GM12878 (cell line): Measurements from ENCODE around the gene F10. TPM values are rescaled to one million over a fixed set of nuclear protein-coding genes. Genes with fewer than 3 reads are reported as not detected.

Experiments
- ATAC-seq: fragments of 200-7000 bp; cut with Tn5 transposase; 3 replicates; pipeline ENCODE4 v1.9.1; 2020; ENCODE audit warnings: mild to moderate bottlenecking, moderate library complexity
- BruUV-seq: library from RNA; stranded (reverse); fragments of 400-500 nt; replicated peaks from 2 replicates; lab custom pipeline; 2021; lab: Mats Ljungman, UMichigan
- CTCF ChIA-PET: fragments of 300-600 bp; sonication (Branson Sonifier 250); formaldehyde crosslinking; extraction: SDS; loops from one replicate; lab custom pipeline; 2021; ENCODE audit warnings: inconsistent platforms; lab: Yijun Ruan, JAX
- POLR2A ChIA-PET: fragments of 350-600 bp; formaldehyde crosslinking; extraction: SDS; loops from one replicate; lab custom pipeline; 2021; ENCODE audit warnings: inconsistent platforms; lab: Charles Lee
- RAD21 ChIA-PET: fragments of 300-600 bp; sonication (Branson Sonifier 250); formaldehyde crosslinking; loops from one replicate; lab custom pipeline; 2023; ENCODE audit warnings: antibody characterized with exemption; ENCODE audit not compliant: unreplicated experiment; lab: Charles Lee
- SMC1A ChIA-PET: fragments of 300-600 bp; sonication (Branson Sonifier 250); formaldehyde crosslinking; loops from one replicate; lab custom pipeline; 2023; ENCODE audit not compliant: unreplicated experiment, uncharacterized antibody; lab: Charles Lee
- DNase-seq: peaks from one replicate; pipeline ENCODE4 v3.0.0-alpha.2; 2011; ENCODE audit warnings: low read depth, low spot score
- FAIRE-seq: peaks from 3 replicates; lab custom pipeline; 2011; peaks lifted over from hg19 to GRCh38; lab: Jason Lieb, UNC
- H2AFZ ChIP-seq: 2 replicates; pipeline ENCODE4 v1.6.0; 2011; ENCODE audit warnings: low read depth, low read length, control low read depth; ENCODE audit not compliant: control insufficient read depth
- H3K27ac ChIP-seq: 2 replicates; pipeline ENCODE4 v1.5.1; 2011; ENCODE audit warnings: control low read depth; ENCODE audit not compliant: control insufficient read depth, insufficient read depth
- H3K27me3 ChIP-seq, 2 experiments: replicated peaks in 1 of 2; 2 replicates each; pipeline versions ENCODE4 v1.6.0 to v1.6.1; 2011; ENCODE audit warnings: low read length in 1 of 2; ENCODE audit not compliant: control insufficient read depth in 2 of 2, insufficient read depth in 2 of 2
- H3K36me3 ChIP-seq, 2 experiments: 2 replicates each; pipeline ENCODE4 v1.5.1; 2011; ENCODE audit warnings: low read length in 1 of 2; ENCODE audit not compliant: control insufficient read depth in 2 of 2, insufficient read depth in 2 of 2
- H3K4me1 ChIP-seq: 2 replicates; pipeline ENCODE4 v1.6.1; 2011; ENCODE audit warnings: mild to moderate bottlenecking, low read length, moderate library complexity, mixed read lengths; ENCODE audit not compliant: control insufficient read depth, insufficient read depth
- H3K4me2 ChIP-seq: 2 replicates; pipeline ENCODE4 v1.6.0; 2011; ENCODE audit warnings: control low read depth; ENCODE audit not compliant: control insufficient read depth, insufficient read depth
- H3K4me3 ChIP-seq: fragments of 200-600 bp; sonication (generic); 2 replicates; pipeline ENCODE4 v1.5.1; 2016
- H3K79me2 ChIP-seq: 2 replicates; pipeline ENCODE4 v1.6.0; 2011; ENCODE audit warnings: low read length; ENCODE audit not compliant: control insufficient read depth, insufficient read depth
- H3K9ac ChIP-seq: 2 replicates; pipeline ENCODE4 v1.8.0; 2011; ENCODE audit warnings: low read length, control low read depth, mixed read lengths; ENCODE audit not compliant: control insufficient read depth, insufficient read depth
- H3K9me3 ChIP-seq: replicated peaks from 3 replicates; pipeline ENCODE4 v1.5.1; 2011; ENCODE audit warnings: mild to moderate bottlenecking, low read length; ENCODE audit not compliant: control insufficient read depth, insufficient read depth
- H4K20me1 ChIP-seq: 2 replicates; pipeline ENCODE4 v1.6.0; 2011; ENCODE audit not compliant: control insufficient read depth, insufficient read depth
- CHD4 ChIP-seq: fragments of 200-600 bp; sonication (generic); IDR thresholded peaks from 2 replicates; pipeline ENCODE4 v1.6.1; 2016; ENCODE audit warnings: mild to moderate bottlenecking
- E4F1 ChIP-seq: fragments of 450-650 bp; IDR thresholded peaks from 2 replicates; pipeline ENCODE4 v1.6.1; 2018; ENCODE audit warnings: borderline replicate concordance, mild to moderate bottlenecking; ENCODE audit not compliant: partially characterized antibody
- EGR1 ChIP-seq, 2 experiments: IDR thresholded peaks; 1 replicate in 1 of 2; 2 replicates in 1 of 2; pipeline ENCODE4 v1.6.1; 2011 to 2012; ENCODE audit warnings: low read depth in 2 of 2, low read length in 2 of 2, borderline replicate concordance in 1 of 2, mild to moderate bottlenecking in 1 of 2, moderate library complexity in 1 of 2
- ETV6 ChIP-seq, 2 experiments: fragments of 450-650 bp in 1 of 2; IDR thresholded peaks in 1 of 2; conservative IDR thresholded peaks in 1 of 2; 2 replicates each; pipeline ENCODE4 v1.6.1; 2014; ENCODE audit warnings: antibody characterized with exemption in 1 of 2, borderline replicate concordance in 1 of 2, low read depth in 1 of 2, mild to moderate bottlenecking in 1 of 2, moderate library complexity in 1 of 2
- KDM1A ChIP-seq: fragments of 200-600 bp; sonication (generic); IDR thresholded peaks from 2 replicates; pipeline ENCODE4 v1.6.1; 2016; ENCODE audit warnings: borderline replicate concordance
- MEF2B ChIP-seq: fragments of 450-650 bp; IDR thresholded peaks from 2 replicates; pipeline ENCODE4 v1.6.1; 2018; ENCODE audit warnings: mild to moderate bottlenecking, moderate library complexity; ENCODE audit not compliant: partially characterized antibody, poor library complexity, severe bottlenecking
- POLR2A ChIP-seq: IDR thresholded peaks from 2 replicates; pipeline ENCODE4 v1.6.1; 2011; ENCODE audit warnings: low read depth, mild to moderate bottlenecking, low read length
- POLR2AphosphoS5 ChIP-seq: IDR thresholded peaks from 2 replicates; pipeline ENCODE4 v1.6.1; 2011; ENCODE audit warnings: mild to moderate bottlenecking, low read length, inconsistent platforms
- SMC3 ChIP-seq: IDR thresholded peaks from 2 replicates; pipeline ENCODE4 v1.6.1; 2011; ENCODE audit warnings: low read length, improper control_type of control experiment, borderline replicate concordance
- SUPT20H ChIP-seq: IDR thresholded peaks from 2 replicates; pipeline ENCODE4 v1.6.1; 2011; ENCODE audit warnings: low read depth, mild to moderate bottlenecking, low read length, moderate library complexity, borderline replicate concordance; ENCODE audit not compliant: control insufficient read depth
- TAF1 ChIP-seq: IDR thresholded peaks from 2 replicates; pipeline ENCODE4 v1.6.1; 2011; ENCODE audit warnings: mild to moderate bottlenecking, low read depth, low read length, borderline replicate concordance
- TBL1XR1 ChIP-seq: IDR thresholded peaks from 2 replicates; pipeline ENCODE4 v1.6.1; 2012; ENCODE audit warnings: low read depth, low read length, improper control_type of control experiment
- WGBS: methylation state at CpG from one replicate; pipeline ENCODE4 v1.1.6; 2016; ENCODE audit warnings: low lambda C conversion rate; ENCODE audit not compliant: insufficient replicate concordance, insufficient coverage; ENCODE audit errors: missing lambda C conversion rate; 5-methylcytosine and 5-hydroxymethylcytosine counted together
- in situ Hi-C: fragments of 300-500 bp; cut with MboI; formaldehyde crosslinking; loops from 9 replicates; pipeline ENCODE4 v1.14.3; 2018; ENCODE audit warnings: mixed read lengths
- intact Hi-C: fragments of 100-400 bp; cut with micrococcal nuclease; formaldehyde crosslinking; loops from one replicate; pipeline ENCODE4 v1.14.2; 2022; ENCODE audit not compliant: unreplicated experiment
- polyA plus RNA-seq, 11 experiments: library from polyadenylated mRNA; depleted of rRNA in 4 of 11; unstranded in 6 of 11; stranded (reverse) in 5 of 11; fragments of >200 nt; fragmentation: Nextera tagmentation in 4 of 11; fragmentation: Illumina TruSeq in 1 of 11; extraction: Ambion mirVana in 4 of 11; extraction: Trizol in 1 of 11; gene quantifications; 1 replicate in 1 of 11; 2 replicates in 10 of 11; pipeline versions ENCODE4 v1.2.1 to v1.2.3, GENCODE V29; 2011 to 2016; ENCODE audit warnings: inconsistent platforms in 2 of 11, missing spikeins in 2 of 11, low read depth in 1 of 11
- total RNA-seq, 4 experiments: library from RNA; depleted of rRNA in 3 of 4; stranded (reverse); fragments of >200 nt in 3 of 4; fragmentation: Illumina TruSeq in 1 of 4; extraction: Trizol in 1 of 4; gene quantifications; 2 replicates each; pipeline versions ENCODE4 v1.2.1 to v1.2.3, GENCODE V29; 2013 to 2021
- TF ChIP-seq, protein P1 (sequence below): fragments of 450-650 bp; IDR thresholded peaks from 2 replicates; pipeline ENCODE4 v1.6.1; 2017; ENCODE audit warnings: mild to moderate bottlenecking, low read depth, inconsistent platforms; ENCODE audit not compliant: poor library complexity, severe bottlenecking
- TF ChIP-seq, protein P2 (sequence below): fragments of 450-650 bp; formaldehyde crosslinking; IDR thresholded peaks from 2 replicates; pipeline ENCODE4 v1.4.0; 2022; ENCODE audit warnings: mild to moderate bottlenecking, moderate library complexity

Gene F10
- total and polyA plus RNA-seq, 10 of the 15 experiments (the other 5 are each of a cell fraction or from before 2014, with no cell fraction given), result not detected

- Histone ChIP-seq H3K79me2 (no peaks in the 10 kb centered on the region), H3K27me3 (no peaks in the 10 kb centered on the region), H3K4me3 (no peak overlapping the region), H3K9me3 (no peaks in the 10 kb centered on the region; the same call in 2 of the 3 replicates), H3K36me3 (peaks cover 4 to 17% of the 10 kb centered on the region in 2 experiments), H3K4me2 (no peak overlapping the region), H3K9ac (no peak overlapping the region), H2AFZ (no peak overlapping the region), H3K27ac (no peak overlapping the region), H4K20me1 (no peaks in the 10 kb centered on the region), H3K4me1 (no peaks in the 10 kb centered on the region)
- WGBS, result 92% methylated on average over 34 of the region's 34 CpGs
- FAIRE-seq, result no peak
- POLR2A ChIA-PET, result interaction anchor here (0.6 kb wide), 1 partner anchor 98 kb away, joined by 6 read pairs; no protein-coding TSS in a partner anchor
- no peak for DNase-seq
- no TSS peak for BruUV-seq
- intact Hi-C loops, result no loop called here
- ATAC-seq, result no peak
- in situ Hi-C loops, result no loop called here
- CTCF ChIA-PET, result no interaction called here
- RAD21 ChIA-PET, result no interaction called here
- TF ChIP-seq POLR2AphosphoS5 (no peak), E4F1 (no peak), POLR2A (no peak), MEF2B (no peak), EGR1 (IDR thresholded peaks at IDR 0.05; ENCODE audit: borderline replicate concordance in 1 of 2, low read depth in 2 of 2, low read length in 2 of 2) (no peak), SMC3 (no peak), CHD4 (no peak), KDM1A (no peak), TBL1XR1 (no peak), ETV6 (conservative IDR thresholded peaks at IDR 0.05 in 1 of 2, IDR thresholded peaks at IDR 0.05 in 1 of 2; ENCODE audit: borderline replicate concordance in 1 of 2, low read depth in 1 of 2) (no peak), TAF1 (no peak), SUPT20H (no peak)
- TF ChIP-seq, protein P1, sequence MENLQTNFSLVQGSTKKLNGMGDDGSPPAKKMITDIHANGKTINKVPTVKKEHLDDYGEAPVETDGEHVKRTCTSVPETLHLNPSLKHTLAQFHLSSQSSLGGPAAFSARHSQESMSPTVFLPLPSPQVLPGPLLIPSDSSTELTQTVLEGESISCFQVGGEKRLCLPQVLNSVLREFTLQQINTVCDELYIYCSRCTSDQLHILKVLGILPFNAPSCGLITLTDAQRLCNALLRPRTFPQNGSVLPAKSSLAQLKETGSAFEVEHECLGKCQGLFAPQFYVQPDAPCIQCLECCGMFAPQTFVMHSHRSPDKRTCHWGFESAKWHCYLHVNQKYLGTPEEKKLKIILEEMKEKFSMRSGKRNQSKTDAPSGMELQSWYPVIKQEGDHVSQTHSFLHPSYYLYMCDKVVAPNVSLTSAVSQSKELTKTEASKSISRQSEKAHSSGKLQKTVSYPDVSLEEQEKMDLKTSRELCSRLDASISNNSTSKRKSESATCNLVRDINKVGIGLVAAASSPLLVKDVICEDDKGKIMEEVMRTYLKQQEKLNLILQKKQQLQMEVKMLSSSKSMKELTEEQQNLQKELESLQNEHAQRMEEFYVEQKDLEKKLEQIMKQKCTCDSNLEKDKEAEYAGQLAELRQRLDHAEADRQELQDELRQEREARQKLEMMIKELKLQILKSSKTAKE, result no peak
- TF ChIP-seq, protein P2, sequence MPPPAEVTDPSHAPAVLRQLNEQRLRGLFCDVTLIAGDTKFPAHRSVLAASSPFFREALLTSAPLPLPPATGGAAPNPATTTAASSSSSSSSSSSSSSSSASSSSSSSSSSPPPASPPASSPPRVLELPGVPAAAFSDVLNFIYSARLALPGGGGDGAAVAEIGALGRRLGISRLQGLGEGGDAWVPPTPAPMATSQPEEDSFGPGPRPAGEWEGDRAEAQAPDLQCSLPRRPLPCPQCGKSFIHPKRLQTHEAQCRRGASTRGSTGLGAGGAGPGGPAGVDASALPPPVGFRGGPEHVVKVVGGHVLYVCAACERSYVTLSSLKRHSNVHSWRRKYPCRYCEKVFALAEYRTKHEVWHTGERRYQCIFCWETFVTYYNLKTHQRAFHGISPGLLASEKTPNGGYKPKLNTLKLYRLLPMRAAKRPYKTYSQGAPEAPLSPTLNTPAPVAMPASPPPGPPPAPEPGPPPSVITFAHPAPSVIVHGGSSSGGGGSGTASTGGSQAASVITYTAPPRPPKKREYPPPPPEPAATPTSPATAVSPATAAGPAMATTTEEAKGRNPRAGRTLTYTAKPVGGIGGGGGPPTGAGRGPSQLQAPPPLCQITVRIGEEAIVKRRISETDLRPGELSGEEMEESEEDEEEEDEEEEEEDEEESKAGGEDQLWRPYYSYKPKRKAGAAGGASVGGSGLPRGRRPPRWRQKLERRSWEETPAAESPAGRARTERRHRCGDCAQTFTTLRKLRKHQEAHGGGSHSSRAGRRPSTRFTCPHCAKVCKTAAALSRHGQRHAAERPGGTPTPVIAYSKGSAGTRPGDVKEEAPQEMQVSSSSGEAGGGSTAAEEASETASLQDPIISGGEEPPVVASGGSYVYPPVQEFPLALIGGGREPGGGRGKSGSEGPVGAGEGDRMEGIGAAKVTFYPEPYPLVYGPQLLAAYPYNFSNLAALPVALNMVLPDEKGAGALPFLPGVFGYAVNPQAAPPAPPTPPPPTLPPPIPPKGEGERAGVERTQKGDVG (CRISPR knock-in tag), result no peak
- SMC1A ChIA-PET, result no interaction called here
These were observed 48.9 kb downstream of the F10 start for GRCh38 chr13:113171250-113172125.
